ENCODE data around the gene PRKCA. TPM values are rescaled to one million over a fixed set of nuclear protein-coding genes. Genes with fewer than 3 reads are reported as not detected.

PRKCA gene
- total and polyA plus RNA-seq, 10 of the 15 experiments (the other 5 are each of a cell fraction or from before 2014, with no cell fraction given), result 0.11 to 14.6 (median 0.72) TPM

DNA sequence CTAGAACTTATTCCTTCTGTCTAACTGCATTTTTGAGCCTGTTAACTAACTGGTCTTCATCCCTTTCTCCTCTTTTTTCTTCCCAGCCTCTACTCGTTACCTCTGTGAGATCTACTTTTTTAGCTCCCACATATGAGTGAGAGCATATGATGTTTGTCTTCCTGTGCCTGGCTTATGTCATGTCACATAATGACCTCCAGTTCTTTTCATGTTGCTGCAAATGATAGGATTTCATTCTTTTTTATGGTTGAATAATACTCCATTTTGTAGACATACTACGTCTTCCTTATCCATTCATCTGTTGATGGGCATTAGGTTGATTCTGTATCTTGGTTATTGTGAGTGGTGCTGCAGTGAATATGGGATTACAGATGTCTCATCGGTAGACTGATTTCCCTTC, 184.7 kb downstream of the PRKCA start:
- BruUV-seq (replicated peaks), result no TSS peak
- ChIA-PET POLR2A (no interaction called here), RAD21 (ENCODE audit: unreplicated experiment) (no interaction called here), CTCF (no interaction called here), SMC1A (ENCODE audit: uncharacterized antibody, unreplicated experiment) (interaction anchor here (1.1 to 2.0 kb wide), 2 partner anchors 19 to 38 kb away, joined by 3 to 5 read pairs; no protein-coding TSS in a partner anchor)
- Histone ChIP-seq H3K4me2 (ENCODE audit: control insufficient read depth, insufficient read depth) (no peak overlapping the region), H3K36me3 (ENCODE audit: control insufficient read depth in 2 of 2, insufficient read depth in 2 of 2, low read length in 1 of 2) (no peaks in the 10 kb centered on the region), H3K27ac (ENCODE audit: control insufficient read depth, insufficient read depth) (no peak overlapping the region), H3K27me3 (replicated peaks in 1 of 2; ENCODE audit: control insufficient read depth in 2 of 2, insufficient read depth in 2 of 2, low read length in 1 of 2) (no peaks in the 10 kb centered on the region), H3K4me3 (no peak overlapping the region), H3K9me3 (replicated peaks; ENCODE audit: control insufficient read depth, insufficient read depth, low read length) (no peaks in the 10 kb centered on the region), H2AFZ (ENCODE audit: control insufficient read depth, low read depth, low read length) (no peak overlapping the region), H3K79me2 (ENCODE audit: control insufficient read depth, insufficient read depth, low read length) (no peaks in the 10 kb centered on the region), H3K9ac (ENCODE audit: control insufficient read depth, insufficient read depth, low read length) (no peak overlapping the region), H3K4me1 (ENCODE audit: control insufficient read depth, insufficient read depth, low read length) (no peaks in the 10 kb centered on the region), H4K20me1 (ENCODE audit: control insufficient read depth, insufficient read depth) (no peaks in the 10 kb centered on the region)
- FAIRE-seq (no peak), ATAC-seq (no peak), DNase-seq (ENCODE audit: low read depth, low spot score) (no peak)
- 53% methylated on average over 3 of the region's 3 CpGs for WGBS (ENCODE audit: insufficient coverage, insufficient replicate concordance, low lambda C conversion rate, missing lambda C conversion rate)
- in situ Hi-C loops (cut with MboI), result no loop called here
- intact Hi-C loops (cut with micrococcal nuclease; ENCODE audit: unreplicated experiment), result no loop called here
- TF ChIP-seq NFYB (IDR thresholded peaks at IDR 0.05; ENCODE audit: insufficient read depth, low read depth, low read length), result no peak
- TF ChIP-seq ATF7 (IDR thresholded peaks at IDR 0.05; ENCODE audit: low read depth), result no peak
- TF ChIP-seq TBL1XR1 (IDR thresholded peaks at IDR 0.05; ENCODE audit: low read depth, low read length), result no peak

DNA sequence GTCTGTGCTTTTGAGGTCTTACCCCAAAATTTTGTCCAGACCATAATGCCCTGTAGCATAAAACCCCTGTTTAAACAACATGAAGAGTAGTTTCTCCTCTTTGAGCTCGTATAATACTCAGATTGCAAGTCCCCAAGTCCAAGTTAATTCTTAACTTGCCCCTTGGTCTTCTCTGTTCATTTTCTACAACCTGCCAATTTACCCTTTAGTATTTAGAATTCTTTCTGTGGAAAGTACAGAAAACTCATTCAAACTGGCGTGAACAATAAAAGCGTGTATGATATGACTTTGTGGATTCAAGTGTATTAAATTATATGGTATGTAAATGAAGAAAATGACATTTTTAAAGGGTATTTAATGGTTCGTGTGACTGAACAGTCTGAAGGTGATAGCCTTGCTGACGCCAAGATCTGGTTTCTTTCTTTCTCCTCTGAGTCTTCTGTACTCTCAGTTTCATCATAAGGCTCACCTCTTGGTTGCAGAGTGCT, 185.6 kb downstream of the PRKCA start:
- no peaks in the 10 kb centered on the region for H3K27me3 ChIP-seq (replicated peaks in 1 of 2; ENCODE audit: control insufficient read depth in 2 of 2, insufficient read depth in 2 of 2, low read length in 1 of 2)
- no peak overlapping the region for H3K4me2 ChIP-seq (ENCODE audit: control insufficient read depth, insufficient read depth)
- no peaks in the 10 kb centered on the region for H3K79me2 ChIP-seq (ENCODE audit: control insufficient read depth, insufficient read depth, low read length)
- H2AFZ ChIP-seq (ENCODE audit: control insufficient read depth, low read depth, low read length), result no peak overlapping the region
- no peak overlapping the region for H3K27ac ChIP-seq (ENCODE audit: control insufficient read depth, insufficient read depth)
- intact Hi-C loops (cut with micrococcal nuclease; ENCODE audit: unreplicated experiment) (no loop called here), in situ Hi-C loops (cut with MboI) (no loop called here)
- FAIRE-seq, result no peak
- H3K9me3 ChIP-seq (replicated peaks; ENCODE audit: control insufficient read depth, insufficient read depth, low read length), result no peaks in the 10 kb centered on the region
- ChIA-PET RAD21 (ENCODE audit: unreplicated experiment) (interaction anchor here (0.6 kb wide), 1 partner anchor 228 kb away, joined by 5 read pairs; no protein-coding TSS in a partner anchor), POLR2A (no interaction called here), CTCF (no interaction called here), SMC1A (ENCODE audit: uncharacterized antibody, unreplicated experiment) (interaction anchor here (1.1 to 2.0 kb wide), 3 partner anchors 20 to 54 kb away, joined by 3 to 5 read pairs (median 3); no protein-coding TSS in a partner anchor)
- WGBS (ENCODE audit: insufficient coverage, insufficient replicate concordance, low lambda C conversion rate, missing lambda C conversion rate), result under 1% methylated on average over 5 of the region's 5 CpGs
- ATAC-seq, result peak; percentile 31; the same call in 1 of the 3 replicates
- DNase-seq (ENCODE audit: low read depth, low spot score), result no peak
- no peaks in the 10 kb centered on the region for H3K36me3 ChIP-seq (ENCODE audit: control insufficient read depth in 2 of 2, insufficient read depth in 2 of 2, low read length in 1 of 2)
- BruUV-seq (replicated peaks), result no TSS peak
- H3K4me1 ChIP-seq (ENCODE audit: control insufficient read depth, insufficient read depth, low read length), result no peaks in the 10 kb centered on the region
- no peaks in the 10 kb centered on the region for H4K20me1 ChIP-seq (ENCODE audit: control insufficient read depth, insufficient read depth)
- H3K9ac ChIP-seq (ENCODE audit: control insufficient read depth, insufficient read depth, low read length), result no peak overlapping the region
- H3K4me3 ChIP-seq, result no peak overlapping the region
- TF ChIP-seq TARDBP (IDR thresholded peaks at IDR 0.05; ENCODE audit: borderline replicate concordance) (no peak), MYC (IDR thresholded peaks at IDR 0.05; ENCODE audit: insufficient read depth, insufficient read length, insufficient replicate concordance, low read length, severe bottlenecking) (no peak), SKIL (IDR thresholded peaks at IDR 0.05; ENCODE audit: low read depth, poor library complexity, severe bottlenecking) (no peak), PAX8 (IDR thresholded peaks at IDR 0.05) (no peak), CREB1 (IDR thresholded peaks at IDR 0.05; ENCODE audit: low read depth) (no peak), SRF (IDR thresholded peaks at IDR 0.05; ENCODE audit: low read depth in 2 of 2, low read length in 2 of 2) (no peak), HCFC1 (IDR thresholded peaks at IDR 0.05; ENCODE audit: low read length) (no peak), PAX5 (IDR thresholded peaks at IDR 0.05; ENCODE audit: borderline replicate concordance, low read depth, low read length) (no peak), ZZZ3 (IDR thresholded peaks at IDR 0.05; ENCODE audit: control insufficient read depth, insufficient read length, low read depth) (no peak), CREM (IDR thresholded peaks at IDR 0.05; ENCODE audit: low read depth) (no peak), MXI1 (IDR thresholded peaks at IDR 0.05; ENCODE audit: low read depth, low read length) (no peak), SMAD1 (IDR thresholded peaks at IDR 0.05; ENCODE audit: low read depth, partially characterized antibody) (no peak), ZNF217 (IDR thresholded peaks at IDR 0.05) (no peak)
- TF ChIP-seq, protein P1, sequence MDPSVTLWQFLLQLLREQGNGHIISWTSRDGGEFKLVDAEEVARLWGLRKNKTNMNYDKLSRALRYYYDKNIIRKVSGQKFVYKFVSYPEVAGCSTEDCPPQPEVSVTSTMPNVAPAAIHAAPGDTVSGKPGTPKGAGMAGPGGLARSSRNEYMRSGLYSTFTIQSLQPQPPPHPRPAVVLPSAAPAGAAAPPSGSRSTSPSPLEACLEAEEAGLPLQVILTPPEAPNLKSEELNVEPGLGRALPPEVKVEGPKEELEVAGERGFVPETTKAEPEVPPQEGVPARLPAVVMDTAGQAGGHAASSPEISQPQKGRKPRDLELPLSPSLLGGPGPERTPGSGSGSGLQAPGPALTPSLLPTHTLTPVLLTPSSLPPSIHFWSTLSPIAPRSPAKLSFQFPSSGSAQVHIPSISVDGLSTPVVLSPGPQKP (IDR thresholded peaks at IDR 0.05; ENCODE audit: low read depth, low read length), result no peak

Data from GM12878 (cell line).